ENCODE results near the gene TFIP11.
A peak's percentile ranks its signal among the peaks of the same experiment; 100 is the strongest.

The TFIP11 gene

GRCh38 chr22:26508148-26508547 lies 4.1 kb downstream of the TFIP11 start:
- TF ChIP-seq CTCF (IDR thresholded peaks at IDR 0.05; ENCODE audit: low read depth, low read length): no peak
- H3K4me3 ChIP-seq (ENCODE audit: low read depth, low read length): no peak overlapping the region

- H3K4me3 ChIP-seq (ENCODE audit: low read depth, low read length): no peak overlapping the region
Observed at GRCh38 chr22:26503758-26504157, 8.5 kb downstream of the TFIP11 start.

GRCh38 chr22:26502688-26503561 lies 9.3 kb downstream of the TFIP11 start:
- H3K4me3 ChIP-seq (ENCODE audit: low read depth, low read length): no peak overlapping the region

More at GRCh38 chr22:26503758-26504157, 8.5 kb downstream of the TFIP11 start:
- TF ChIP-seq CTCF (IDR thresholded peaks at IDR 0.05; ENCODE audit: low read depth, low read length): no peak

GRCh38 chr22:26501996-26502395 lies 10.3 kb downstream of the TFIP11 start:
- no peak for TF ChIP-seq CTCF (IDR thresholded peaks at IDR 0.05; ENCODE audit: low read depth, low read length)
- no peak overlapping the region for H3K4me3 ChIP-seq (ENCODE audit: low read depth, low read length)

More at GRCh38 chr22:26502688-26503561, 9.3 kb downstream of the TFIP11 start:
- TF ChIP-seq CTCF (IDR thresholded peaks at IDR 0.05; ENCODE audit: low read depth, low read length): peak; percentile 53

GRCh38 chr22:26499188-26499703 lies 13.0 kb downstream of the TFIP11 start:
- no peak for TF ChIP-seq CTCF (IDR thresholded peaks at IDR 0.05; ENCODE audit: low read depth, low read length)
- no peak overlapping the region for H3K4me3 ChIP-seq (ENCODE audit: low read depth, low read length)

GRCh38 chr22:26496456-26496855 lies 15.8 kb downstream of the TFIP11 start:
- no peak for TF ChIP-seq CTCF (IDR thresholded peaks at IDR 0.05; ENCODE audit: low read depth, low read length)
- H3K4me3 ChIP-seq (ENCODE audit: low read depth, low read length): no peak overlapping the region

- TF ChIP-seq CTCF (IDR thresholded peaks at IDR 0.05; ENCODE audit: low read depth, low read length): no peak
- no peak overlapping the region for H3K4me3 ChIP-seq (ENCODE audit: low read depth, low read length)
Observed at GRCh38 chr22:26494506-26494905, 17.8 kb downstream of the TFIP11 start.

All from WI38 (cell line).